ENCODE data around the gene CSKMT. TPM values are rescaled to one million over a fixed set of nuclear protein-coding genes. Genes with fewer than 3 reads are reported as not detected.
A peak's percentile ranks its signal among the peaks of the same experiment; 100 is the strongest.

CSKMT gene
- total and polyA plus RNA-seq, 2 donors (not counting 1 experiment from before 2014, with no cell fraction given), result 39.0 to 57.3 TPM

GRCh38 chr11:62645946-62646824 is 18.9 kb upstream of the CSKMT start, which contains the start of gene GANAB:
GANAB (minus strand) TSS chr11:62646613; CDS start chr11:62646599, 14 bp downstream.
- H3K4me3 Mint-ChIP-seq, result peak within 1 kb of the TSS; percentile 97
- POLR2A ChIA-PET, result interaction anchor here (0.5 to 4.7 kb wide), 11 partner anchors 18 to 205 kb away, joined by 3 to 32 read pairs (median 4); partner anchors contain the start of genes C11orf98, CSKMT, LBHD1 and TMEM223
- Histone ChIP-seq H2AFZ (ENCODE audit: insufficient read depth, low read depth, low read length, poor library complexity, severe bottlenecking) (peak within 1 kb of the TSS; percentile 76), H4K20me1 (ENCODE audit: control insufficient read depth, insufficient read depth, low read length, poor library complexity, severe bottlenecking) (peaks cover 14% of the 10 kb centered on the region), H3K4me1 (ENCODE audit: control insufficient read depth in 2 of 2, insufficient read depth in 2 of 2, low read length in 2 of 2) (peaks cover 14 to 21% of the 10 kb centered on the region in 2 donors), H3K79me2 (ENCODE audit: control insufficient read depth, insufficient read depth, low read length) (peaks cover 72% of the 10 kb centered on the region), H3K4me2 (replicated peaks; ENCODE audit: low read depth, low read length, poor library complexity, severe bottlenecking) (peak within 1 kb of the TSS; percentile 84), H3K27ac (ENCODE audit: low read length in 2 of 2) (peak within 1 kb of the TSS; percentile 75 to 89), H3K4me3 (ENCODE audit: control extremely low read depth in 1 of 5, extremely low read depth in 1 of 5, insufficient read depth in 1 of 5, low read depth in 2 of 5, low read length in 4 of 5) (peak within 1 kb of the TSS; percentile 54 to 98 (median 90)), H3K9me3 (ENCODE audit: control extremely low read depth in 1 of 3, control insufficient read depth in 2 of 3, insufficient read depth in 1 of 3, low read length in 2 of 3) (no peaks in the 10 kb centered on the region), H3K27me3 (replicated peaks in 1 of 4; ENCODE audit: control extremely low read depth in 1 of 4, control insufficient read depth in 3 of 4, insufficient read depth in 4 of 4, low read length in 3 of 4) (no peaks in the 10 kb centered on the region), H3K9ac (ENCODE audit: low read length) (peak within 1 kb of the TSS; percentile 90), H3K36me3 (replicated peaks in 1 of 2; ENCODE audit: control extremely low read depth in 1 of 2, control insufficient read depth in 1 of 2, extremely low read depth in 1 of 2, insufficient read depth in 2 of 2, low read length in 1 of 2) (peaks cover 0 to 40% of the 10 kb centered on the region in 2 experiments)
- CTCF ChIA-PET, result interaction anchor here (0.8 to 1.6 kb wide), 6 partner anchors 26 to 140 kb away, joined by 3 to 5 read pairs (median 3); partner anchors contain the start of genes MTA2 and TUT1
- ATAC-seq (ENCODE audit: low read depth) (peak; percentile 99), DNase-seq (peak; percentile 97)
- peak within 1 kb of the TSS; percentile 95 for H3K27ac Mint-ChIP-seq
- TF ChIP-seq CTCF (IDR thresholded peaks at IDR 0.05), result no peak
- WGBS (ENCODE audit: insufficient coverage), result 1% methylated on average over 71 of the region's 73 CpGs
- H3K9me3 Mint-ChIP-seq (ENCODE audit: insufficient read depth), result no peaks in the 10 kb centered on the region
- peaks cover 26% of the 10 kb centered on the region for H3K4me1 Mint-ChIP-seq
- no peaks in the 10 kb centered on the region for H3K27me3 Mint-ChIP-seq
- intact Hi-C loops (cut with micrococcal nuclease), result loop anchor here (1.0 to 2.0 kb wide), 9 partner anchors 19 to 186 kb away; partner anchors contain the start of genes C11orf98, CSKMT, EML3 and MTA2
